Upper lobe of left lung (tissue), 6 donors: ENCODE measurements around the gene TROAP. TPM values are rescaled to one million over a fixed set of nuclear protein-coding genes. Genes with fewer than 3 reads are reported as not detected.

Experiments used
- ATAC-seq, 2 donors: fragments of 200-7000 bp; cut with Tn5 transposase; one replicate each; pipeline ENCODE4 v1.9.1; 2022; ENCODE audit warnings: mild to moderate bottlenecking in 2 of 2, moderate library complexity in 2 of 2; ENCODE audit not compliant: low FRiP score in 2 of 2
- DNase-seq, 2 donors: peaks; one replicate each; pipeline ENCODE4 v3.0.0-alpha.2; 2019 to 2020
- H3K27ac ChIP-seq, 4 donors: fragments of 200-600 bp; sonication (generic); one replicate each; pipeline ENCODE4 v1.5.1; 2016 to 2019
- H3K27me3 ChIP-seq, 4 donors: fragments of 200-600 bp; sonication (generic); one replicate each; pipeline ENCODE4 v1.5.1; 2017 to 2019
- H3K36me3 ChIP-seq, 4 donors: fragments of 200-600 bp; sonication (generic); one replicate each; pipeline ENCODE4 v1.5.1; 2016 to 2019
- H3K4me1 ChIP-seq, 4 donors: fragments of 200-600 bp; sonication (generic); one replicate each; pipeline ENCODE4 v1.5.1; 2018 to 2019
- H3K4me3 ChIP-seq, 4 donors: fragments of 200-600 bp; sonication (generic); one replicate each; pipeline ENCODE4 v1.5.1; 2017 to 2019; ENCODE audit warnings: mild to moderate bottlenecking in 2 of 4, moderate library complexity in 1 of 4
- H3K9me3 ChIP-seq, 4 donors: fragments of 200-600 bp; sonication (generic); one replicate each; pipeline ENCODE4 v1.5.1; 2018 to 2019
- CTCF ChIP-seq, 6 experiments: fragments of 450-650 bp in 4 of 6; fragments of 200-600 bp in 2 of 6; sonication (generic) in 2 of 6; IDR thresholded peaks; one replicate each; pipeline ENCODE4 v1.5.1; 2016 to 2019; ENCODE audit warnings: antibody characterized with exemption in 6 of 6
- EP300 ChIP-seq, 4 donors: sonication (generic); formaldehyde crosslinking; IDR thresholded peaks; one replicate each; pipeline ENCODE4 v1.5.1; 2017; ENCODE audit warnings: antibody characterized with exemption in 4 of 4, control low read depth in 2 of 4
- POLR2A ChIP-seq, 4 donors: fragments of 450-650 bp; IDR thresholded peaks; one replicate each; pipeline ENCODE4 v1.5.1; 2016 to 2017; ENCODE audit warnings: antibody characterized with exemption in 4 of 4, mild to moderate bottlenecking in 2 of 4
- POLR2AphosphoS5 ChIP-seq, 2 donors: sonication (generic); formaldehyde crosslinking; IDR thresholded peaks; one replicate each; pipeline ENCODE4 v1.5.1; 2017; ENCODE audit warnings: antibody characterized with exemption in 2 of 2
- WGBS, 2 donors: methylation state at CpG; one replicate each; pipeline ENCODE4 v1.1.5; 2017 to 2018; 5-methylcytosine and 5-hydroxymethylcytosine counted together
- total RNA-seq, 6 donors: library from RNA; depleted of rRNA in 4 of 6; stranded (reverse); fragments of >200 nt in 4 of 6; gene quantifications; one replicate each; pipeline versions ENCODE4 v1.1.0 to v1.2.1, GENCODE V29; 2016 to 2021
- donor health status: DM: no; HTN: no; CAD: no; lungs with moderate emphysema.
- donor health status: DM: no; HTN: yes; CAD: no; lungs with severe emphysema.

Gene TROAP
- total RNA-seq, 6 donors from 2014 or later: 0.86 to 3.3 (median 3.0) TPM; not detected in 2

- 8 to 18% methylated on average over 9 to 19 of the region's 19 CpGs for WGBS, 2 donors
- H3K36me3 ChIP-seq: no peaks in the 10 kb centered on the region
- no peak overlapping the region for H3K27ac ChIP-seq
- H3K27me3 ChIP-seq: no peaks in the 10 kb centered on the region
- DNase-seq (no peak), ATAC-seq (no peak)
- H3K4me1 ChIP-seq: peaks cover 10 to 18% (median 11%) of the 10 kb centered on the region in 4 donors
- H3K9me3 ChIP-seq: no peaks in the 10 kb centered on the region
- TF ChIP-seq CTCF (IDR thresholded peaks at IDR 0.05): no peak
- TF ChIP-seq POLR2A (IDR thresholded peaks at IDR 0.05): no peak
- no peak for TF ChIP-seq EP300 (IDR thresholded peaks at IDR 0.05)
- no peak for TF ChIP-seq POLR2AphosphoS5 (IDR thresholded peaks at IDR 0.05)
- H3K4me3 ChIP-seq: peak overlapping the region in 3 of 4 donors; percentile 51 to 74 (median 64)
Observed at GRCh38 chr12:49323524-49324097, 556 bp downstream of the TROAP start.

GRCh38 chr12:49325606-49326005, 2.6 kb downstream of the TROAP start:
- H3K36me3 ChIP-seq: no peaks in the 10 kb centered on the region
- no peak for DNase-seq

GRCh38 chr12:49327368-49327767, 4.3 kb downstream of the TROAP start:
- ATAC-seq (no peak), DNase-seq (no peak)
- no peaks in the 10 kb centered on the region for H3K36me3 ChIP-seq
- no peaks in the 10 kb centered on the region for H3K9me3 ChIP-seq
- H3K4me3 ChIP-seq: no peak overlapping the region
- H3K27me3 ChIP-seq: no peaks in the 10 kb centered on the region
- TF ChIP-seq POLR2AphosphoS5 (IDR thresholded peaks at IDR 0.05) (no peak), EP300 (IDR thresholded peaks at IDR 0.05) (no peak), POLR2A (IDR thresholded peaks at IDR 0.05) (no peak), CTCF (IDR thresholded peaks at IDR 0.05) (no peak)
- peaks cover 6 to 21% (median 8%) of the 10 kb centered on the region in 4 donors for H3K4me1 ChIP-seq
- H3K27ac ChIP-seq: no peak overlapping the region

More at GRCh38 chr12:49325606-49326005, 2.6 kb downstream of the TROAP start:
- Histone ChIP-seq H3K27ac (no peak overlapping the region), H3K9me3 (no peaks in the 10 kb centered on the region), H3K4me1 (peaks cover 10 to 18% (median 11%) of the 10 kb centered on the region in 4 donors), H3K27me3 (no peaks in the 10 kb centered on the region), H3K4me3 (no peak overlapping the region)
- 71 to 91% methylated on average over 2 to 6 of the region's 6 CpGs for WGBS, 2 donors
- no peak for ATAC-seq
- TF ChIP-seq EP300 (IDR thresholded peaks at IDR 0.05) (no peak), POLR2A (IDR thresholded peaks at IDR 0.05) (no peak), POLR2AphosphoS5 (IDR thresholded peaks at IDR 0.05) (no peak), CTCF (IDR thresholded peaks at IDR 0.05) (no peak)

- DNase-seq (no peak), ATAC-seq (no peak)
- 97 to 100% methylated on average over 2 of the region's 2 CpGs for WGBS, 2 donors
- no peak for TF ChIP-seq POLR2A (IDR thresholded peaks at IDR 0.05)
- TF ChIP-seq POLR2AphosphoS5 (IDR thresholded peaks at IDR 0.05): no peak
- TF ChIP-seq EP300 (IDR thresholded peaks at IDR 0.05): no peak
- no peak for TF ChIP-seq CTCF (IDR thresholded peaks at IDR 0.05)
- peaks cover 0 to 4% (median 2%) of the 10 kb centered on the region in 4 donors for H3K27me3 ChIP-seq
- H3K4me3 ChIP-seq: no peak overlapping the region
- H3K36me3 ChIP-seq: no peaks in the 10 kb centered on the region
- H3K9me3 ChIP-seq: no peaks in the 10 kb centered on the region
- no peak overlapping the region for H3K27ac ChIP-seq
- H3K4me1 ChIP-seq: peaks cover 6 to 22% (median 11%) of the 10 kb centered on the region in 4 donors
Observed at GRCh38 chr12:49327887-49328286, 4.8 kb downstream of the TROAP start.

GRCh38 chr12:49328816-49329215, 5.8 kb downstream of the TROAP start:
- no peaks in the 10 kb centered on the region for H3K9me3 ChIP-seq
- TF ChIP-seq EP300 (IDR thresholded peaks at IDR 0.05) (no peak), CTCF (IDR thresholded peaks at IDR 0.05) (no peak), POLR2A (IDR thresholded peaks at IDR 0.05) (no peak), POLR2AphosphoS5 (IDR thresholded peaks at IDR 0.05) (no peak)
- H3K4me1 ChIP-seq: peaks cover 6 to 19% (median 10%) of the 10 kb centered on the region in 4 donors
- WGBS, 2 donors: 98% methylated on average over 12 of the region's 12 CpGs
- ATAC-seq: no peak
- peaks cover 0 to 13% (median 5%) of the 10 kb centered on the region in 4 donors for H3K27me3 ChIP-seq
- DNase-seq: no peak
- no peak overlapping the region for H3K27ac ChIP-seq
- H3K36me3 ChIP-seq: no peaks in the 10 kb centered on the region
- no peak overlapping the region for H3K4me3 ChIP-seq
